GM12878 (cell line): ENCODE results near the gene IL15. TPM values are rescaled to one million over a fixed set of nuclear protein-coding genes. Genes with fewer than 3 reads are reported as not detected.

Source experiments
- ATAC-seq: fragments of 200-7000 bp; cut with Tn5 transposase; 3 replicates; pipeline ENCODE4 v1.9.1; 2020; ENCODE audit warnings: mild to moderate bottlenecking, moderate library complexity
- BruUV-seq: library from RNA; stranded (reverse); fragments of 400-500 nt; replicated peaks from 2 replicates; lab custom pipeline; 2021; lab: Mats Ljungman, UMichigan
- CTCF ChIA-PET: fragments of 300-600 bp; sonication (Branson Sonifier 250); formaldehyde crosslinking; extraction: SDS; loops from one replicate; lab custom pipeline; 2021; ENCODE audit warnings: inconsistent platforms; lab: Yijun Ruan, JAX
- POLR2A ChIA-PET: fragments of 350-600 bp; formaldehyde crosslinking; extraction: SDS; loops from one replicate; lab custom pipeline; 2021; ENCODE audit warnings: inconsistent platforms; lab: Charles Lee
- RAD21 ChIA-PET: fragments of 300-600 bp; sonication (Branson Sonifier 250); formaldehyde crosslinking; loops from one replicate; lab custom pipeline; 2023; ENCODE audit warnings: antibody characterized with exemption; ENCODE audit not compliant: unreplicated experiment; lab: Charles Lee
- SMC1A ChIA-PET: fragments of 300-600 bp; sonication (Branson Sonifier 250); formaldehyde crosslinking; loops from one replicate; lab custom pipeline; 2023; ENCODE audit not compliant: unreplicated experiment, uncharacterized antibody; lab: Charles Lee
- DNase-seq: peaks from one replicate; pipeline ENCODE4 v3.0.0-alpha.2; 2011; ENCODE audit warnings: low read depth, low spot score
- FAIRE-seq: peaks from 3 replicates; lab custom pipeline; 2011; peaks lifted over from hg19 to GRCh38; lab: Jason Lieb, UNC
- H2AFZ ChIP-seq: 2 replicates; pipeline ENCODE4 v1.6.0; 2011; ENCODE audit warnings: low read depth, low read length, control low read depth; ENCODE audit not compliant: control insufficient read depth
- H3K27ac ChIP-seq: 2 replicates; pipeline ENCODE4 v1.5.1; 2011; ENCODE audit warnings: control low read depth; ENCODE audit not compliant: control insufficient read depth, insufficient read depth
- H3K27me3 ChIP-seq, 2 experiments: replicated peaks in 1 of 2; 2 replicates each; pipeline versions ENCODE4 v1.6.0 to v1.6.1; 2011; ENCODE audit warnings: low read length in 1 of 2; ENCODE audit not compliant: control insufficient read depth in 2 of 2, insufficient read depth in 2 of 2
- H3K36me3 ChIP-seq, 2 experiments: 2 replicates each; pipeline ENCODE4 v1.5.1; 2011; ENCODE audit warnings: low read length in 1 of 2; ENCODE audit not compliant: control insufficient read depth in 2 of 2, insufficient read depth in 2 of 2
- H3K4me1 ChIP-seq: 2 replicates; pipeline ENCODE4 v1.6.1; 2011; ENCODE audit warnings: mild to moderate bottlenecking, low read length, moderate library complexity, mixed read lengths; ENCODE audit not compliant: control insufficient read depth, insufficient read depth
- H3K4me2 ChIP-seq: 2 replicates; pipeline ENCODE4 v1.6.0; 2011; ENCODE audit warnings: control low read depth; ENCODE audit not compliant: control insufficient read depth, insufficient read depth
- H3K4me3 ChIP-seq: fragments of 200-600 bp; sonication (generic); 2 replicates; pipeline ENCODE4 v1.5.1; 2016
- H3K79me2 ChIP-seq: 2 replicates; pipeline ENCODE4 v1.6.0; 2011; ENCODE audit warnings: low read length; ENCODE audit not compliant: control insufficient read depth, insufficient read depth
- H3K9ac ChIP-seq: 2 replicates; pipeline ENCODE4 v1.8.0; 2011; ENCODE audit warnings: low read length, control low read depth, mixed read lengths; ENCODE audit not compliant: control insufficient read depth, insufficient read depth
- H3K9me3 ChIP-seq: replicated peaks from 3 replicates; pipeline ENCODE4 v1.5.1; 2011; ENCODE audit warnings: mild to moderate bottlenecking, low read length; ENCODE audit not compliant: control insufficient read depth, insufficient read depth
- H4K20me1 ChIP-seq: 2 replicates; pipeline ENCODE4 v1.6.0; 2011; ENCODE audit not compliant: control insufficient read depth, insufficient read depth
- CBFB ChIP-seq: IDR thresholded peaks from 2 replicates; pipeline ENCODE4 v1.6.1; 2016; ENCODE audit warnings: antibody characterized with exemption, low read depth
- EED ChIP-seq: sonication (generic); IDR thresholded peaks from 2 replicates; pipeline ENCODE4 v1.6.1; 2016; ENCODE audit warnings: antibody characterized with exemption, low read depth
- ESRRA ChIP-seq: IDR thresholded peaks from 2 replicates; pipeline ENCODE4 v1.6.1; 2012; ENCODE audit warnings: mild to moderate bottlenecking, low read length, improper control_type of control experiment
- PBX3 ChIP-seq: IDR thresholded peaks from 2 replicates; pipeline ENCODE4 v1.6.1; 2011; ENCODE audit warnings: mild to moderate bottlenecking, low read depth, low read length, moderate library complexity; ENCODE audit not compliant: insufficient replicate concordance
- TBL1XR1 ChIP-seq: IDR thresholded peaks from 2 replicates; pipeline ENCODE4 v1.6.1; 2012; ENCODE audit warnings: low read depth, low read length, improper control_type of control experiment
- USF1 ChIP-seq: IDR thresholded peaks from 2 replicates; pipeline ENCODE4 v1.6.1; 2011; ENCODE audit warnings: borderline replicate concordance, low read depth, mild to moderate bottlenecking, moderate library complexity, mixed read lengths, low read length; ENCODE audit not compliant: insufficient read depth; ENCODE audit errors: extremely low read length
- ZNF687 ChIP-seq: fragments of 450-650 bp; IDR thresholded peaks from 2 replicates; pipeline ENCODE4 v1.6.1; 2017; ENCODE audit warnings: mild to moderate bottlenecking, moderate library complexity
- WGBS: methylation state at CpG from one replicate; pipeline ENCODE4 v1.1.6; 2016; ENCODE audit warnings: low lambda C conversion rate; ENCODE audit not compliant: insufficient replicate concordance, insufficient coverage; ENCODE audit errors: missing lambda C conversion rate; 5-methylcytosine and 5-hydroxymethylcytosine counted together
- in situ Hi-C: fragments of 300-500 bp; cut with MboI; formaldehyde crosslinking; loops from 9 replicates; pipeline ENCODE4 v1.14.3; 2018; ENCODE audit warnings: mixed read lengths
- intact Hi-C: fragments of 100-400 bp; cut with micrococcal nuclease; formaldehyde crosslinking; loops from one replicate; pipeline ENCODE4 v1.14.2; 2022; ENCODE audit not compliant: unreplicated experiment
- polyA plus RNA-seq, 11 experiments: library from polyadenylated mRNA; depleted of rRNA in 4 of 11; unstranded in 6 of 11; stranded (reverse) in 5 of 11; fragments of >200 nt; fragmentation: Nextera tagmentation in 4 of 11; fragmentation: Illumina TruSeq in 1 of 11; extraction: Ambion mirVana in 4 of 11; extraction: Trizol in 1 of 11; gene quantifications; 1 replicate in 1 of 11; 2 replicates in 10 of 11; pipeline versions ENCODE4 v1.2.1 to v1.2.3, GENCODE V29; 2011 to 2016; ENCODE audit warnings: inconsistent platforms in 2 of 11, missing spikeins in 2 of 11, low read depth in 1 of 11
- total RNA-seq, 4 experiments: library from RNA; depleted of rRNA in 3 of 4; stranded (reverse); fragments of >200 nt in 3 of 4; fragmentation: Illumina TruSeq in 1 of 4; extraction: Trizol in 1 of 4; gene quantifications; 2 replicates each; pipeline versions ENCODE4 v1.2.1 to v1.2.3, GENCODE V29; 2013 to 2021

IL15 gene
- total and polyA plus RNA-seq, 10 of the 15 experiments (the other 5 are each of a cell fraction or from before 2014, with no cell fraction given): 6.0 to 11.4 (median 8.2) TPM

- ATAC-seq (no peak), FAIRE-seq (no peak), DNase-seq (no peak)
- no peak overlapping the region for H3K9ac ChIP-seq
- H3K9me3 ChIP-seq: no peaks in the 10 kb centered on the region
- in situ Hi-C loops (no loop called here), intact Hi-C loops (no loop called here)
- no peaks in the 10 kb centered on the region for H3K27me3 ChIP-seq
- ChIA-PET CTCF (no interaction called here), SMC1A (no interaction called here), POLR2A (no interaction called here), RAD21 (no interaction called here)
- no peaks in the 10 kb centered on the region for H3K36me3 ChIP-seq
- no peaks in the 10 kb centered on the region for H3K4me1 ChIP-seq
- no peak overlapping the region for H3K27ac ChIP-seq
- H3K79me2 ChIP-seq: no peaks in the 10 kb centered on the region
- no peak for TF ChIP-seq PBX3
- no peak for TF ChIP-seq CBFB
- TF ChIP-seq EED: no peak
- no peak overlapping the region for H3K4me2 ChIP-seq
- H4K20me1 ChIP-seq: no peaks in the 10 kb centered on the region
- no TSS peak for BruUV-seq
- no peak overlapping the region for H3K4me3 ChIP-seq
- H2AFZ ChIP-seq: no peak overlapping the region
Observed at GRCh38 chr4:141739636-141740035, 103.3 kb downstream of the IL15 start.

- intact Hi-C loops (no loop called here), in situ Hi-C loops (no loop called here)
- Histone ChIP-seq H3K27me3 (no peaks in the 10 kb centered on the region), H2AFZ (no peak overlapping the region), H3K9me3 (no peaks in the 10 kb centered on the region), H3K27ac (no peak overlapping the region), H3K79me2 (no peaks in the 10 kb centered on the region), H3K4me3 (no peak overlapping the region), H3K4me2 (no peak overlapping the region), H4K20me1 (no peaks in the 10 kb centered on the region), H3K4me1 (no peaks in the 10 kb centered on the region), H3K36me3 (no peaks in the 10 kb centered on the region), H3K9ac (no peak overlapping the region)
- TF ChIP-seq ESRRA (no peak), TBL1XR1 (no peak), USF1 (no peak), ZNF687 (no peak)
- ChIA-PET SMC1A (no interaction called here), CTCF (no interaction called here), RAD21 (no interaction called here), POLR2A (no interaction called here)
- FAIRE-seq: no peak
- WGBS: 88% methylated on average over 1 of the region's 1 CpG
- BruUV-seq: no TSS peak
- DNase-seq: no peak
- no peak for ATAC-seq
Observed at GRCh38 chr4:141746026-141746425, 109.6 kb downstream of the IL15 start.
